Fibroblast of lung (primary cell): ENCODE data around the gene ARMC6.

Experiments used
- EZH2 ChIP-seq: IDR thresholded peaks from 2 replicates; pipeline ENCODE4 v1.5.1; 2012; ENCODE audit warnings: low read length, control low read depth, mild to moderate bottlenecking; ENCODE audit errors: missing control alignments
- TF ChIP-seq, protein P1 (sequence below), 2 donors: IDR thresholded peaks in 1 of 2; conservative IDR thresholded peaks in 1 of 2; 1 replicate in 1 of 2; 2 replicates in 1 of 2; pipeline ENCODE4 v1.5.1; 2011 to 2012; ENCODE audit warnings: low read length in 2 of 2, control low read depth in 1 of 2, inconsistent platforms in 1 of 2, low read depth in 1 of 2, mild to moderate bottlenecking in 1 of 2

DNA sequence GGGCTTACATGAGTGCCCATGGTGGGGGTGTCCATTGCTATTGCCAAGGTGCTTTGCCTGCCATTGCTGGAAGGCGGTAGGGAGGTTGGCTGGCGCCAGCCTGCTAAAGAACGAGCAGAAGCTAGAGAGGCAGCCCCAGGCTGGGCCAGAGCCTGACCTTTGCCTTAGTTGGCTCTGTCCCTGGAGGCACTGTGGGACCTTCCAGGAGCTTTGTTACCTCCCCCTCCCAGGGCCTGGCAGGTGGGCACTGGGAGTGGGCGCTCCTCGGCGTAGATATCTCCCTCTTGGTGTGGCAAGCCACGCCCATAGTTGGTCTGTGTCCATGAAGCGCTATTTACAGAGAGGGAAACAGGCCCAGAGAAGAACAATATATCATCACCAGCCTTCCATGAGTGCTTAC lies 28.1 kb downstream of the ARMC6 start:
- TF ChIP-seq, protein P1, sequence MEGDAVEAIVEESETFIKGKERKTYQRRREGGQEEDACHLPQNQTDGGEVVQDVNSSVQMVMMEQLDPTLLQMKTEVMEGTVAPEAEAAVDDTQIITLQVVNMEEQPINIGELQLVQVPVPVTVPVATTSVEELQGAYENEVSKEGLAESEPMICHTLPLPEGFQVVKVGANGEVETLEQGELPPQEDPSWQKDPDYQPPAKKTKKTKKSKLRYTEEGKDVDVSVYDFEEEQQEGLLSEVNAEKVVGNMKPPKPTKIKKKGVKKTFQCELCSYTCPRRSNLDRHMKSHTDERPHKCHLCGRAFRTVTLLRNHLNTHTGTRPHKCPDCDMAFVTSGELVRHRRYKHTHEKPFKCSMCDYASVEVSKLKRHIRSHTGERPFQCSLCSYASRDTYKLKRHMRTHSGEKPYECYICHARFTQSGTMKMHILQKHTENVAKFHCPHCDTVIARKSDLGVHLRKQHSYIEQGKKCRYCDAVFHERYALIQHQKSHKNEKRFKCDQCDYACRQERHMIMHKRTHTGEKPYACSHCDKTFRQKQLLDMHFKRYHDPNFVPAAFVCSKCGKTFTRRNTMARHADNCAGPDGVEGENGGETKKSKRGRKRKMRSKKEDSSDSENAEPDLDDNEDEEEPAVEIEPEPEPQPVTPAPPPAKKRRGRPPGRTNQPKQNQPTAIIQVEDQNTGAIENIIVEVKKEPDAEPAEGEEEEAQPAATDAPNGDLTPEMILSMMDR (conservative IDR thresholded peaks at IDR 0.05 in 1 of 2, IDR thresholded peaks at IDR 0.05 in 1 of 2; ENCODE audit: low read depth in 1 of 2, low read length in 2 of 2): no peak
- no peak for TF ChIP-seq EZH2
